ENCODE measurements around the gene MICAL2. TPM values are rescaled to one million over a fixed set of nuclear protein-coding genes. Genes with fewer than 3 reads are reported as not detected.

The MICAL2 gene
- total RNA-seq, 1 donor from 2014 or later: 57.1 TPM

GRCh38 chr11:12293486-12293885 lies 183.1 kb downstream of the MICAL2 start:
- DNase-seq (no peak), ATAC-seq (no peak)
- intact Hi-C loops (cut with micrococcal nuclease): no loop called here

GRCh38 chr11:12294613-12295012 lies 184.2 kb downstream of the MICAL2 start:
- DNase-seq (no peak), ATAC-seq (no peak)
- intact Hi-C loops (cut with micrococcal nuclease): no loop called here

- intact Hi-C loops (cut with micrococcal nuclease): no loop called here
- no peak for ATAC-seq
- DNase-seq: no peak
Measured at GRCh38 chr11:12295943-12296342, 185.6 kb downstream of the MICAL2 start.

GRCh38 chr11:12298610-12299009 lies 188.2 kb downstream of the MICAL2 start:
- no peak for ATAC-seq
- intact Hi-C loops (cut with micrococcal nuclease): no loop called here

GRCh38 chr11:12301379-12301778 lies 191.0 kb downstream of the MICAL2 start:
- DNase-seq (no peak), ATAC-seq (no peak)
- intact Hi-C loops (cut with micrococcal nuclease): no loop called here

More at GRCh38 chr11:12298610-12299009, 188.2 kb downstream of the MICAL2 start:
- no peak for DNase-seq

- intact Hi-C loops (cut with micrococcal nuclease): no loop called here
- ATAC-seq (no peak), DNase-seq (no peak)
Measured at GRCh38 chr11:12303421-12304149, 193.2 kb downstream of the MICAL2 start.

GRCh38 chr11:12306830-12307229 lies 196.4 kb downstream of the MICAL2 start:
- DNase-seq (no peak), ATAC-seq (peak; percentile 70)
- intact Hi-C loops (cut with micrococcal nuclease): no loop called here

- ATAC-seq (no peak), DNase-seq (no peak)
- intact Hi-C loops (cut with micrococcal nuclease): no loop called here
Measured at GRCh38 chr11:12312132-12312531, 201.7 kb downstream of the MICAL2 start.

Small RNAs within 50 kb of the gene (microRNA-seq; reads per million reads assigned to microRNA genes)
- gene MIR6124 (ENCODE audit: borderline number of aligned reads): not detected

Other genes with a start within 250 kb of the MICAL2 start
- gene DKK3, start 102.0 kb upstream of the MICAL2 start, total RNA-seq: 657 TPM

Measured in left ventricle myocardium superior (tissue), 1 donor.